SK-N-SH (cell line): ENCODE data around the gene FERMT2. TPM values are rescaled to one million over a fixed set of nuclear protein-coding genes. Genes with fewer than 3 reads are reported as not detected.

Experiments used
- CTCF ChIA-PET: fragments of 300-600, 350-600 bp; formaldehyde crosslinking; extraction: SDS; loops from one replicate; lab custom pipeline; 2021; lab: Yijun Ruan, JAX
- POLR2A ChIA-PET: fragments of 350-600 bp; sonication (Branson Sonifier 250); formaldehyde crosslinking; extraction: SDS; loops from one replicate; lab custom pipeline; 2020; ENCODE audit warnings: antibody characterized with exemption, inconsistent platforms; lab: Yijun Ruan, JAX
- DNase-seq: peaks from one replicate; pipeline ENCODE4 v3.0.0; 2012
- H2AFZ ChIP-seq: fragments of 200-600 bp; sonication (generic); 2 replicates; pipeline ENCODE4 v1.8.1; 2016; ENCODE audit warnings: antibody characterized with exemption, mild to moderate bottlenecking, low read depth
- H3F3A ChIP-seq: fragments of 200-600 bp; sonication (generic); replicated peaks from 2 replicates; pipeline ENCODE3; 2016; ENCODE audit warnings: antibody characterized with exemption, mild to moderate bottlenecking; ENCODE audit not compliant: insufficient read depth
- H3K27ac ChIP-seq, 2 experiments: fragments of 200-500 bp in 1 of 2; fragments of 200-600 bp in 1 of 2; sonication (Bioruptor generic) in 1 of 2; sonication (generic), shearing (Covaris generic) in 1 of 2; 2 replicates each; pipeline versions ENCODE4 v1.5.1 to v1.6.1; 2014 to 2016; ENCODE audit warnings: low read depth in 2 of 2, inconsistent platforms in 1 of 2, low read length in 1 of 2, mild to moderate bottlenecking in 1 of 2, mixed read lengths in 1 of 2
- H3K27me3 ChIP-seq: fragments of 200-600 bp; sonication (generic), shearing (Covaris generic); 2 replicates; pipeline ENCODE4 v1.6.1; 2016; ENCODE audit warnings: mixed run types; ENCODE audit not compliant: insufficient read depth
- H3K36me3 ChIP-seq, 2 experiments: fragments of 200-500 bp in 1 of 2; fragments of 200-600 bp in 1 of 2; sonication (Bioruptor generic) in 1 of 2; sonication (generic) in 1 of 2; replicated peaks in 1 of 2; 2 replicates each; pipeline versions ENCODE3 to v1.5.1; 2014 to 2016; ENCODE audit warnings: low read length in 1 of 2, mild to moderate bottlenecking in 1 of 2; ENCODE audit not compliant: insufficient read depth in 2 of 2, control insufficient read depth in 1 of 2
- H3K4me1 ChIP-seq, 2 experiments: fragments of 200-500 bp in 1 of 2; fragments of 200-600 bp in 1 of 2; sonication (Bioruptor generic) in 1 of 2; sonication (generic), shearing (Covaris generic) in 1 of 2; 2 replicates each; pipeline versions ENCODE4 v1.5.1 to v1.6.1; 2014 to 2016; ENCODE audit warnings: low read depth in 1 of 2, low read length in 1 of 2, mixed run types in 1 of 2; ENCODE audit not compliant: insufficient read depth in 2 of 2, control insufficient read depth in 1 of 2
- H3K4me2 ChIP-seq: fragments of 200-600 bp; sonication (generic), shearing (Covaris generic); 2 replicates; pipeline ENCODE4 v1.6.1; 2017; ENCODE audit warnings: mixed run types
- H3K4me3 ChIP-seq, 2 experiments: fragments of 200-500 bp in 1 of 2; fragments of 200-600 bp in 1 of 2; sonication (Bioruptor generic) in 1 of 2; sonication (generic), shearing (Covaris generic) in 1 of 2; 2 replicates each; pipeline versions ENCODE4 v1.5.1 to v1.8.1; 2014 to 2016; ENCODE audit warnings: low read depth in 2 of 2, inconsistent platforms in 1 of 2, low read length in 1 of 2, mild to moderate bottlenecking in 1 of 2, mixed read lengths in 1 of 2, moderate library complexity in 1 of 2
- H3K79me2 ChIP-seq: fragments of 200-600 bp; sonication (generic); 2 replicates; pipeline ENCODE4 v1.8.1; 2017; ENCODE audit warnings: mild to moderate bottlenecking; ENCODE audit not compliant: insufficient read depth
- H3K9ac ChIP-seq: fragments of 200-600 bp; sonication (generic); 2 replicates; pipeline ENCODE4 v1.6.1; 2017; ENCODE audit warnings: mixed run types
- H3K9me2 ChIP-seq: fragments of 200-600 bp; sonication (generic); 2 replicates; pipeline ENCODE4 v1.6.1; 2017; ENCODE audit warnings: mixed run types
- H3K9me3 ChIP-seq: fragments of 200-600 bp; sonication (generic); 2 replicates; pipeline ENCODE4 v1.6.1; 2017; ENCODE audit warnings: mixed run types, mild to moderate bottlenecking, moderate library complexity
- H4K20me1 ChIP-seq: fragments of 200-600 bp; sonication (generic); 2 replicates; pipeline ENCODE4 v1.6.1; 2017; ENCODE audit warnings: mild to moderate bottlenecking, mixed run types; ENCODE audit not compliant: insufficient read depth
- CHD2 ChIP-seq: fragments of 150-350 bp; IDR thresholded peaks from 2 replicates; pipeline ENCODE4 v1.6.1; 2018; ENCODE audit warnings: low read length; ENCODE audit not compliant: partially characterized antibody
- ELF1 ChIP-seq: IDR thresholded peaks from 2 replicates; pipeline ENCODE4 v1.4.0; 2012
- FOSL2 ChIP-seq: IDR thresholded peaks from 2 replicates; pipeline ENCODE4 v1.4.0; 2012; ENCODE audit warnings: low read depth, mild to moderate bottlenecking, moderate library complexity, borderline replicate concordance
- GATA2 ChIP-seq: sonication (generic); formaldehyde crosslinking; IDR thresholded peaks from 2 replicates; pipeline ENCODE4 v1.5.0; 2020; ENCODE audit warnings: mild to moderate bottlenecking, missing genetic modification reagents
- MEF2A ChIP-seq: IDR thresholded peaks from 2 replicates; pipeline ENCODE4 v1.4.0; 2012; ENCODE audit warnings: low read depth, borderline replicate concordance
- NFIC ChIP-seq: IDR thresholded peaks from 2 replicates; pipeline ENCODE4 v1.4.0; 2012; ENCODE audit warnings: borderline replicate concordance
- POLR2AphosphoS5 ChIP-seq: IDR thresholded peaks from 2 replicates; pipeline ENCODE4 v1.6.1; 2012; ENCODE audit warnings: low read depth, low read length
- RAD21 ChIP-seq: IDR thresholded peaks from 2 replicates; pipeline ENCODE4 v1.6.1; 2012; ENCODE audit warnings: mild to moderate bottlenecking, low read length
- RFX5 ChIP-seq: IDR thresholded peaks from 2 replicates; pipeline ENCODE4 v1.6.1; 2012; ENCODE audit warnings: mild to moderate bottlenecking, improper control_type of control experiment, low read length
- RXRA ChIP-seq: IDR thresholded peaks from 2 replicates; pipeline ENCODE4 v1.4.0; 2012; ENCODE audit warnings: low read depth, mild to moderate bottlenecking, borderline replicate concordance
- SIN3A ChIP-seq: IDR thresholded peaks from 2 replicates; pipeline ENCODE4 v1.6.1; 2012; ENCODE audit warnings: low read depth, mild to moderate bottlenecking, low read length, moderate library complexity, borderline replicate concordance
- SMC3 ChIP-seq: IDR thresholded peaks from 2 replicates; pipeline ENCODE4 v1.6.1; 2012; ENCODE audit warnings: low read depth, low read length, improper control_type of control experiment
- YY1 ChIP-seq: IDR thresholded peaks from 2 replicates; pipeline ENCODE4 v1.4.0; 2012; ENCODE audit warnings: low read depth, mild to moderate bottlenecking
- WGBS: methylation state at CpG from one replicate; pipeline ENCODE4 v1.1.6; 2017; ENCODE audit warnings: low lambda C conversion rate; 5-methylcytosine and 5-hydroxymethylcytosine counted together
- polyA plus RNA-seq, 3 experiments: library from polyadenylated mRNA; depleted of rRNA; stranded (reverse); fragments of >200 nt; gene quantifications; 2 replicates each; pipeline ENCODE4 v1.2.3, GENCODE V29; 2012
- TF ChIP-seq, protein P1 (sequence below): IDR thresholded peaks from 2 replicates; pipeline ENCODE4 v1.4.0; 2012; ENCODE audit warnings: low read depth
- TF ChIP-seq, protein P2 (sequence below): IDR thresholded peaks from 2 replicates; pipeline ENCODE4 v1.4.0; 2012; ENCODE audit warnings: low read depth, borderline replicate concordance
- TF ChIP-seq, protein P3 (sequence below): fragments of 200-600 bp; sonication (generic); IDR thresholded peaks from 2 replicates; pipeline ENCODE4 v1.6.1; 2017; ENCODE audit warnings: antibody characterized with exemption, mild to moderate bottlenecking, moderate library complexity
- TF ChIP-seq, protein P4 (sequence below): fragments of 150-350 bp; IDR thresholded peaks from 2 replicates; pipeline ENCODE4 v1.6.1; 2016; ENCODE audit warnings: mild to moderate bottlenecking, low read depth, low read length

Gene FERMT2
- polyA plus RNA-seq, 1 of the 3 experiments (the other 2 are of a cell fraction) = 40.1 TPM

DNA sequence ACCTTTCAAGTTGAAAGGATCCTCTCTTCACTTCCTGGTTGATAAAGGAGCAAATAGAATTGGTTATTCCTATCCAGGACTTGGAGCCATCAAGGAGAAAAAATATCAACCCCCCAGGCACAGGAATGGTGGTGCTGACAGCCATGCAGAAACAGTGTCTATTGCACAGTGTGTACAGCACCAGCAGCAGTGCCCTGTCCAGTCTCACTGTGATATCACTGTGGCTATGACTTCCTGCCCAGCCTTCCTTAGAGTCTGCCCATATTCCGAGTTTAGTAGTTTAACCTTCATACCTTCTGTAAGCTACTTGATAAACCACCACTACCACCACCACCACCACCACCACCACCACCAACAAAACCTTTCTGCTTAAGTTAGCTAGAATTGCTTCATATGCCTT is 45.1 kb upstream of the FERMT2 start:
- Histone ChIP-seq H3K9ac (no peak overlapping the region), H3K9me2 (no peaks in the 10 kb centered on the region), H3K79me2 (no peaks in the 10 kb centered on the region), H3K9me3 (no peaks in the 10 kb centered on the region), H4K20me1 (no peaks in the 10 kb centered on the region), H3K36me3 (no peaks in the 10 kb centered on the region), H3K27ac (no peak overlapping the region), H3K27me3 (no peaks in the 10 kb centered on the region), H3K4me3 (no peak overlapping the region), H3F3A (no peaks in the 10 kb centered on the region), H3K4me1 (no peaks in the 10 kb centered on the region), H2AFZ (no peak overlapping the region), H3K4me2 (no peak overlapping the region)
- DNase-seq = no peak
- POLR2A ChIA-PET = no interaction called here
- WGBS = 13% methylated on average over 1 of the region's 1 CpG
- CTCF ChIA-PET = no interaction called here
- TF ChIP-seq, protein P1, sequence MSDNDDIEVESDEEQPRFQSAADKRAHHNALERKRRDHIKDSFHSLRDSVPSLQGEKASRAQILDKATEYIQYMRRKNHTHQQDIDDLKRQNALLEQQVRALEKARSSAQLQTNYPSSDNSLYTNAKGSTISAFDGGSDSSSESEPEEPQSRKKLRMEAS = no peak
- TF ChIP-seq RFX5 = no peak
- TF ChIP-seq SIN3A = no peak
- TF ChIP-seq POLR2AphosphoS5 = no peak
- TF ChIP-seq FOSL2 = no peak

DNA sequence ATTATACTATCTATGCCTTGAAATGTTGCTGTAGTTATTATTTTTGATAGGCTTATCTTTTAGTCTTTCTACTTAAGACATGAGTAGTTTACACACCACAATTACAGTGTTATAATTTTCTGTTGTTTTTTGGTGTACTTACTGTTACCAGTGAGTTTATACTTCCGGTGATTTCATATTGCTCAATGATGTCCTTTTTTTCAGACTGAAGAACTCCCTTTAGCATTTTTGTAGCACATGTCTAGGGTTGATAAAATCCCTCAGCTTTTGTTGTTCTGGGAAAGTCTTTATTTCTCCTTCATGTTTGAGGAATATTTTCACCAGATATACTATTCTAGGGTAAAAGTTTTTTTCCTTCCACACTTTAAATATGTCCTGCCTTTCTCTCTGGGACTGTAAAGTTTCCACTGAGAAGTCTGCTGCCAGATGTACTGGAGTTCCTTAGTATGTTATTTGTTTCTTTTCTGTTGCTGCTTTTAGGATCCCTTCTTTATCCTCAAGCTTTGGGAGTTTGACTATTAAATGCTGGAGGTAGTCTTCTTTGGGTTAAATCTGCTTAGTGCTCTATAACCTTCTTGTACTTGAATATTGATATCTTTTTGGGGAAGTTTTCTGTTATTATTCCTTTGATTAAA is 41.5 kb upstream of the FERMT2 start:
- Histone ChIP-seq H3K9me2 (no peaks in the 10 kb centered on the region), H3K4me3 (no peak overlapping the region), H3F3A (no peaks in the 10 kb centered on the region), H2AFZ (no peak overlapping the region), H3K27ac (no peak overlapping the region), H3K9ac (no peak overlapping the region), H3K27me3 (no peaks in the 10 kb centered on the region), H3K79me2 (no peaks in the 10 kb centered on the region), H3K9me3 (no peaks in the 10 kb centered on the region), H4K20me1 (no peaks in the 10 kb centered on the region), H3K4me1 (peaks cover 2 to 6% of the 10 kb centered on the region in 2 experiments; a peak in 2 of 4 replicates), H3K36me3 (no peaks in the 10 kb centered on the region), H3K4me2 (no peak overlapping the region)
- 90% methylated on average over 1 of the region's 1 CpG for WGBS
- ChIA-PET CTCF (no interaction called here), POLR2A (no interaction called here)
- no peak for DNase-seq
- no peak for TF ChIP-seq RAD21
- TF ChIP-seq, protein P2, sequence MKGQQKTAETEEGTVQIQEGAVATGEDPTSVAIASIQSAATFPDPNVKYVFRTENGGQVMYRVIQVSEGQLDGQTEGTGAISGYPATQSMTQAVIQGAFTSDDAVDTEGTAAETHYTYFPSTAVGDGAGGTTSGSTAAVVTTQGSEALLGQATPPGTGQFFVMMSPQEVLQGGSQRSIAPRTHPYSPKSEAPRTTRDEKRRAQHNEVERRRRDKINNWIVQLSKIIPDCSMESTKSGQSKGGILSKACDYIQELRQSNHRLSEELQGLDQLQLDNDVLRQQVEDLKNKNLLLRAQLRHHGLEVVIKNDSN = no peak
- TF ChIP-seq, protein P3, sequence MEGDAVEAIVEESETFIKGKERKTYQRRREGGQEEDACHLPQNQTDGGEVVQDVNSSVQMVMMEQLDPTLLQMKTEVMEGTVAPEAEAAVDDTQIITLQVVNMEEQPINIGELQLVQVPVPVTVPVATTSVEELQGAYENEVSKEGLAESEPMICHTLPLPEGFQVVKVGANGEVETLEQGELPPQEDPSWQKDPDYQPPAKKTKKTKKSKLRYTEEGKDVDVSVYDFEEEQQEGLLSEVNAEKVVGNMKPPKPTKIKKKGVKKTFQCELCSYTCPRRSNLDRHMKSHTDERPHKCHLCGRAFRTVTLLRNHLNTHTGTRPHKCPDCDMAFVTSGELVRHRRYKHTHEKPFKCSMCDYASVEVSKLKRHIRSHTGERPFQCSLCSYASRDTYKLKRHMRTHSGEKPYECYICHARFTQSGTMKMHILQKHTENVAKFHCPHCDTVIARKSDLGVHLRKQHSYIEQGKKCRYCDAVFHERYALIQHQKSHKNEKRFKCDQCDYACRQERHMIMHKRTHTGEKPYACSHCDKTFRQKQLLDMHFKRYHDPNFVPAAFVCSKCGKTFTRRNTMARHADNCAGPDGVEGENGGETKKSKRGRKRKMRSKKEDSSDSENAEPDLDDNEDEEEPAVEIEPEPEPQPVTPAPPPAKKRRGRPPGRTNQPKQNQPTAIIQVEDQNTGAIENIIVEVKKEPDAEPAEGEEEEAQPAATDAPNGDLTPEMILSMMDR = no peak
- no peak for TF ChIP-seq ELF1
- no peak for TF ChIP-seq SMC3
- TF ChIP-seq, protein P4, sequence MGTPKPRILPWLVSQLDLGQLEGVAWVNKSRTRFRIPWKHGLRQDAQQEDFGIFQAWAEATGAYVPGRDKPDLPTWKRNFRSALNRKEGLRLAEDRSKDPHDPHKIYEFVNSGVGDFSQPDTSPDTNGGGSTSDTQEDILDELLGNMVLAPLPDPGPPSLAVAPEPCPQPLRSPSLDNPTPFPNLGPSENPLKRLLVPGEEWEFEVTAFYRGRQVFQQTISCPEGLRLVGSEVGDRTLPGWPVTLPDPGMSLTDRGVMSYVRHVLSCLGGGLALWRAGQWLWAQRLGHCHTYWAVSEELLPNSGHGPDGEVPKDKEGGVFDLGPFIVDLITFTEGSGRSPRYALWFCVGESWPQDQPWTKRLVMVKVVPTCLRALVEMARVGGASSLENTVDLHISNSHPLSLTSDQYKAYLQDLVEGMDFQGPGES = no peak
- TF ChIP-seq GATA2 (CRISPR knock-in tag) = no peak
- TF ChIP-seq YY1 = no peak
- no peak for TF ChIP-seq RXRA
- TF ChIP-seq, protein P1 = no peak
- TF ChIP-seq CHD2 = no peak
- no peak for TF ChIP-seq NFIC
- TF ChIP-seq SIN3A = no peak
- no peak for TF ChIP-seq MEF2A
